WTC11 (cell line): ENCODE data around the gene PDLIM5. TPM values are rescaled to one million over a fixed set of nuclear protein-coding genes. Genes with fewer than 3 reads are reported as not detected.

ENCODE experiments used
- ATAC-seq: fragments of 200-7000 bp; cut with Tn5 transposase; 2 replicates; pipeline ENCODE4 v1.10.0; 2021; ENCODE audit warnings: mild to moderate bottlenecking, moderate library complexity
- CTCF ChIA-PET: fragments of 300-600 bp; sonication (Branson Sonifier 250); formaldehyde crosslinking; loops from one replicate; lab custom pipeline; 2021; ENCODE audit warnings: antibody characterized with exemption; lab: Charles Lee
- POLR2A ChIA-PET: fragments of 350-600 bp; sonication (Branson Sonifier 250); formaldehyde crosslinking; loops from one replicate; lab custom pipeline; 2021; ENCODE audit warnings: antibody characterized with exemption; lab: Charles Lee
- DNase-seq: peaks from one replicate; pipeline ENCODE4 v3.0.0; 2021; ENCODE audit warnings: low spot score
- H3K27ac Mint-ChIP-seq: 2 replicates; pipeline ENCODE4 v1.8.0; 2021; ENCODE audit warnings: mixed read lengths
- H3K27me3 Mint-ChIP-seq: 2 replicates; pipeline ENCODE4 v1.8.0; 2021; ENCODE audit warnings: low read depth, mild to moderate bottlenecking, moderate library complexity, mixed read lengths
- H3K36me3 Mint-ChIP-seq: 2 replicates; pipeline ENCODE4 v1.8.0; 2021; ENCODE audit warnings: mixed read lengths
- H3K4me1 Mint-ChIP-seq: 2 replicates; pipeline ENCODE4 v1.8.0; 2022; ENCODE audit warnings: mixed read lengths
- H3K4me3 Mint-ChIP-seq: 2 replicates; pipeline ENCODE4 v1.8.0; 2021; ENCODE audit warnings: mild to moderate bottlenecking, moderate library complexity, mixed read lengths
- H3K9me3 Mint-ChIP-seq: 2 replicates; pipeline ENCODE4 v1.8.0; 2021; ENCODE audit warnings: mixed read lengths
- ARID4B ChIP-seq: sonication (generic); formaldehyde crosslinking; IDR thresholded peaks from 2 replicates; pipeline ENCODE4 v1.8.0; 2023; ENCODE audit warnings: missing genetic modification reagents, mild to moderate bottlenecking, borderline replicate concordance
- CREM ChIP-seq: sonication (generic); formaldehyde crosslinking; IDR thresholded peaks from 2 replicates; pipeline ENCODE4 v1.8.1; 2022; ENCODE audit warnings: mild to moderate bottlenecking, missing genetic modification reagents, moderate library complexity
- CTCF ChIP-seq: fragments of 200-600 bp; IDR thresholded peaks from 2 replicates; pipeline ENCODE4 v1.8.0; 2022; ENCODE audit warnings: antibody characterized with exemption
- FOXK1 ChIP-seq: sonication (generic); formaldehyde crosslinking; IDR thresholded peaks from 2 replicates; pipeline ENCODE4 v1.8.0; 2022; ENCODE audit warnings: mild to moderate bottlenecking, moderate library complexity, missing genetic modification reagents
- GABPB1 ChIP-seq: sonication (generic); formaldehyde crosslinking; IDR thresholded peaks from 2 replicates; pipeline ENCODE4 v1.8.1; 2023; ENCODE audit warnings: mild to moderate bottlenecking, missing genetic modification reagents
- GRHL2 ChIP-seq: fragments of 250-450 bp; sonication (Bioruptor Pico); IDR thresholded peaks from 2 replicates; pipeline ENCODE4 v1.8.0; 2022; ENCODE audit warnings: mild to moderate bottlenecking, moderate library complexity; ENCODE audit not compliant: insufficient replicate concordance, severe bottlenecking
- GTF2I ChIP-seq: fragments of 250-450 bp; sonication (Bioruptor Pico); conservative IDR thresholded peaks from 2 replicates; pipeline ENCODE4 v1.4.0; 2021; ENCODE audit warnings: mild to moderate bottlenecking
- IRF2 ChIP-seq: sonication (generic); formaldehyde crosslinking; IDR thresholded peaks from 2 replicates; pipeline ENCODE4 v1.8.0; 2022; ENCODE audit warnings: low read depth, missing genetic modification reagents, borderline replicate concordance
- MXD4 ChIP-seq: fragments of 250-450 bp; sonication (Bioruptor Pico); IDR thresholded peaks from 2 replicates; pipeline ENCODE4 v1.8.0; 2021; ENCODE audit warnings: mild to moderate bottlenecking, moderate library complexity, borderline replicate concordance
- NFYB ChIP-seq: sonication (generic); formaldehyde crosslinking; conservative IDR thresholded peaks from 2 replicates; pipeline ENCODE4 v1.8.0; 2022; ENCODE audit warnings: low read depth, missing genetic modification reagents
- NR1H2 ChIP-seq: sonication (generic); formaldehyde crosslinking; IDR thresholded peaks from 2 replicates; pipeline ENCODE4 v1.9.0; 2021; ENCODE audit warnings: mild to moderate bottlenecking, moderate library complexity, missing genetic modification reagents
- NR3C1 ChIP-seq: sonication (generic); formaldehyde crosslinking; conservative IDR thresholded peaks from 2 replicates; pipeline ENCODE4 v1.8.1; 2023; ENCODE audit warnings: low read depth, mild to moderate bottlenecking, missing genetic modification reagents
- PRRX2 ChIP-seq: fragments of 250-450 bp; sonication (Bioruptor Pico); IDR thresholded peaks from 2 replicates; pipeline ENCODE4 v1.8.0; 2021; ENCODE audit warnings: mild to moderate bottlenecking
- SP1 ChIP-seq: sonication (generic); formaldehyde crosslinking; conservative IDR thresholded peaks from 2 replicates; pipeline ENCODE4 v1.8.1; 2022; ENCODE audit warnings: missing genetic modification reagents
- USF2 ChIP-seq: sonication (generic); formaldehyde crosslinking; IDR thresholded peaks from 2 replicates; pipeline ENCODE4 v1.8.1; 2023; ENCODE audit warnings: mild to moderate bottlenecking, missing genetic modification reagents, moderate library complexity
- ZBTB43 ChIP-seq: sonication (generic); formaldehyde crosslinking; IDR thresholded peaks from 2 replicates; pipeline ENCODE4 v1.8.1; 2023; ENCODE audit warnings: mild to moderate bottlenecking, missing genetic modification reagents
- ZNF138 ChIP-seq: sonication (generic); formaldehyde crosslinking; conservative IDR thresholded peaks from 2 replicates; pipeline ENCODE4 v1.8.1; 2022; ENCODE audit warnings: mild to moderate bottlenecking, moderate library complexity, missing genetic modification reagents
- ZNF219 ChIP-seq: sonication (generic); formaldehyde crosslinking; IDR thresholded peaks from 2 replicates; pipeline ENCODE4 v1.8.0; 2023; ENCODE audit warnings: missing genetic modification reagents, mild to moderate bottlenecking, borderline replicate concordance
- ZNF423 ChIP-seq: fragments of 250-450 bp; sonication (Bioruptor Pico); IDR thresholded peaks from 2 replicates; pipeline ENCODE4 v2.1.2; 2022; ENCODE audit warnings: mild to moderate bottlenecking, moderate library complexity
- ZNF671 ChIP-seq: fragments of 250-450 bp; sonication (Bioruptor Pico); IDR thresholded peaks from 2 replicates; pipeline ENCODE4 v1.8.0; 2021; ENCODE audit warnings: mild to moderate bottlenecking
- total RNA-seq: library from RNA; stranded (reverse); gene quantifications from 3 replicates; pipeline ENCODE4 v1.2.3, GENCODE V29; 2021

Gene PDLIM5
- total RNA-seq, 1 experiment from 2014 or later, result 51.5 TPM

GRCh38 chr4:94525993-94526728 lies 74.4 kb downstream of the PDLIM5 start (continued):
- no peak for TF ChIP-seq MXD4 (CRISPR knock-in tag)

- no peaks in the 10 kb centered on the region for H3K9me3 Mint-ChIP-seq
- no peaks in the 10 kb centered on the region for H3K36me3 Mint-ChIP-seq
- DNase-seq (no peak), ATAC-seq (no peak)
- H3K4me3 Mint-ChIP-seq, result no peak overlapping the region
- ChIA-PET CTCF (no interaction called here), POLR2A (no interaction called here)
- TF ChIP-seq ARID4B (CRISPR knock-in tag) (no peak), USF2 (CRISPR knock-in tag) (no peak), GRHL2 (CRISPR knock-in tag) (no peak), ZNF219 (CRISPR knock-in tag) (no peak), FOXK1 (no peak), GABPB1 (CRISPR knock-in tag) (no peak), NR3C1 (no peak), CREM (no peak), ZNF423 (CRISPR knock-in tag) (no peak), ZNF671 (no peak), NR1H2 (CRISPR knock-in tag) (no peak)
- no peaks in the 10 kb centered on the region for H3K27me3 Mint-ChIP-seq
- no peak overlapping the region; the same call in 1 of the 2 replicates for H3K27ac Mint-ChIP-seq
- H3K4me1 Mint-ChIP-seq, result peaks cover 17% of the 10 kb centered on the region
These were observed 76.0 kb downstream of the PDLIM5 start for GRCh38 chr4:94527556-94528233.

- peak overlapping the region; percentile 18 for H3K27ac Mint-ChIP-seq
- CTCF ChIA-PET, result no interaction called here
These were observed 77.2 kb downstream of the PDLIM5 start for GRCh38 chr4:94528792-94529451.

GRCh38 chr4:94530073-94530472 lies 78.3 kb downstream of the PDLIM5 start:
- ChIA-PET CTCF (no interaction called here), POLR2A (no interaction called here)
- DNase-seq (no peak), ATAC-seq (no peak)
- Mint-ChIP-seq H3K4me1 (peaks cover 35% of the 10 kb centered on the region), H3K27me3 (no peaks in the 10 kb centered on the region), H3K36me3 (no peaks in the 10 kb centered on the region), H3K27ac (no peak overlapping the region), H3K4me3 (no peak overlapping the region), H3K9me3 (no peaks in the 10 kb centered on the region)
- no peak for TF ChIP-seq ZBTB43 (CRISPR knock-in tag)
- no peak for TF ChIP-seq PRRX2
- TF ChIP-seq IRF2 (CRISPR knock-in tag), result no peak
- no peak for TF ChIP-seq CTCF
- TF ChIP-seq GTF2I (CRISPR knock-in tag), result no peak
- TF ChIP-seq SP1 (CRISPR knock-in tag), result no peak
- no peak for TF ChIP-seq NFYB (CRISPR knock-in tag)
- TF ChIP-seq ZNF138, result no peak
- TF ChIP-seq GABPB1 (CRISPR knock-in tag), result no peak

More at GRCh38 chr4:94528792-94529451, 77.2 kb downstream of the PDLIM5 start:
- Mint-ChIP-seq H3K36me3 (no peaks in the 10 kb centered on the region), H3K27me3 (no peaks in the 10 kb centered on the region), H3K4me1 (peaks cover 24% of the 10 kb centered on the region), H3K9me3 (no peaks in the 10 kb centered on the region), H3K4me3 (no peak overlapping the region)
- POLR2A ChIA-PET, result no interaction called here
- ATAC-seq (peak; percentile 77), DNase-seq (no peak)
- no peak for TF ChIP-seq NFYB (CRISPR knock-in tag)
